Ovary (tissue), 9 donors: ENCODE measurements around the gene CEBPG. TPM values are rescaled to one million over a fixed set of nuclear protein-coding genes. Genes with fewer than 3 reads are reported as not detected.

ENCODE experiments used
- DNase-seq, 5 donors: peaks; one replicate each; pipeline ENCODE4 v3.0.0-alpha.2; 2019 to 2020
- H3K27ac ChIP-seq, 2 donors: fragments of 200-600 bp; one replicate each; pipeline versions ENCODE4 v1.5.1 to v1.8.0; 2019 to 2022
- H3K27me3 ChIP-seq: fragments of 200-600 bp; one replicate; pipeline ENCODE4 v1.8.0; 2022
- H3K36me3 ChIP-seq: fragments of 200-600 bp; sonication (generic); one replicate; pipeline ENCODE4 v1.5.1; 2019
- H3K4me1 ChIP-seq: one replicate; pipeline ENCODE4 v1.8.1; 2013; ENCODE audit warnings: mild to moderate bottlenecking, moderate library complexity; ENCODE audit not compliant: insufficient read depth
- H3K4me3 ChIP-seq: fragments of 200-600 bp; sonication (generic); one replicate; pipeline ENCODE4 v1.5.1; 2017
- H3K9me3 ChIP-seq, 2 donors: fragments of 200-600 bp in 1 of 2; sonication (generic) in 1 of 2; one replicate each; pipeline versions ENCODE4 v1.5.1 to v1.8.1; 2013 to 2019; ENCODE audit warnings: mild to moderate bottlenecking in 1 of 2, moderate library complexity in 1 of 2
- EP300 ChIP-seq: sonication (generic); formaldehyde crosslinking; IDR thresholded peaks from one replicate; pipeline ENCODE4 v1.6.1; 2017; ENCODE audit warnings: antibody characterized with exemption
- POLR2A ChIP-seq: fragments of 450-650 bp; IDR thresholded peaks from one replicate; pipeline ENCODE4 v1.6.1; 2017; ENCODE audit warnings: antibody characterized with exemption, mild to moderate bottlenecking, moderate library complexity
- WGBS, 3 donors: extraction: QIAGEN DNeasy Blood & Tissue Kit in 1 of 3; methylation state at CpG; one replicate each; pipeline versions ENCODE4 v1.1.5 to v1.1.7; 2013 to 2017; 5-methylcytosine and 5-hydroxymethylcytosine counted together
- intact Hi-C, 4 donors: fragments of 100-400 bp; cut with DNase I; formaldehyde crosslinking; loops; one replicate each; pipeline versions ENCODE4 v1.11.0 to v1.15.1; 2022 to 2023
- polyA plus RNA-seq, 2 donors: library from polyadenylated mRNA; stranded (reverse); fragments of 200-250 nt in 1 of 2; fragments of 350-450 nt in 1 of 2; fragmentation: Illumina TruSeq in 1 of 2; extraction: RNeasy Lipid Tissue Mini Kit (QIAGEN cat#74804) in 1 of 2; gene quantifications; one replicate each; pipeline ENCODE4 v1.2.3, GENCODE V29; 2013 to 2014
- total RNA-seq, 7 donors: library from RNA; depleted of rRNA in 2 of 7; stranded (reverse); fragments of >200 nt in 2 of 7; fragmentation: NEBNext Ultra II Directional in 3 of 7; extraction: Animal tissue kit (Norgen Biotek cat#: 25700) in 3 of 7; gene quantifications; one replicate each; pipeline versions ENCODE4 v1.1.0 to v1.2.4, GENCODE V29; 2016 to 2023
- TF ChIP-seq, protein P1 (sequence below), 3 donors: fragments of 450-650 bp in 2 of 3; fragments of 200-600 bp in 1 of 3; IDR thresholded peaks; one replicate each; pipeline versions ENCODE4 v1.5.1 to v1.8.0; 2016 to 2022; ENCODE audit warnings: antibody characterized with exemption in 3 of 3, mild to moderate bottlenecking in 1 of 3
- donor health status: DM: no; HTN: no; CAD: no; lungs with moderate emphysema.
- donor health status: DM: no; HTN: no; CAD: no.
- donor health status: Bipolar disorder and iron deficiency.
- donor health status: DM: yes; HTN: yes; CAD: no.
- donor health status: DM: no; HTN: no; CAD: no.
- donor health status: DM: yes; HTN: yes; CAD: no.

Gene CEBPG
- total and polyA plus RNA-seq, 9 donors: 5.6 to 54.6 (median 12.0) TPM

DNA sequence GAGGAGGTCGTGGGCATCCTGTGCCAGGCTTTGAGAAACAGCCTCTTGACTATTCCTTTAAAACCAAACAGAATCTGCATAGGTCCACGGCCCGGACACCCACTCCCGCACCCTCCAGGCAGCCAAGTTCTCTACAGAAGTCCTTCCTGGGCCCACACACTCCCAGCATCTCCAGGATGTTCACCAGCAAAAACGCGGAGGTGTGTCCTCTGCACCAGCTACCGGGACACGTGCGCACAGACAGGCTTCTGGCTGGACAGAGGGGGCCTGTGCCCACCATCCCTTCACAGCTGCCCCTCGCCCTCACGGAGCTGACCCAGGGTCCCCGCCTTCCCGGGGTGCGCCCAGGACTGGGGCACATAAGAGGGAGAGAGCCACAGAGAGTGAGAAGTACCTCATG, 44.2 kb downstream of the CEBPG start:
- no peaks in the 10 kb centered on the region for H3K27me3 ChIP-seq
- DNase-seq: no peak
- no peak overlapping the region for H3K27ac ChIP-seq
- H3K36me3 ChIP-seq: no peaks in the 10 kb centered on the region
- H3K4me1 ChIP-seq: no peaks in the 10 kb centered on the region
- intact Hi-C loops: loop anchor here in 1 of 4 donors (5.0 kb wide), 1 partner anchor 355 kb away; no protein-coding TSS in a partner anchor
- no peak overlapping the region for H3K4me3 ChIP-seq
- WGBS, 3 donors: 90 to 94% (median 92%) methylated on average over 14 of the region's 14 CpGs
- no peaks in the 10 kb centered on the region for H3K9me3 ChIP-seq
- TF ChIP-seq, protein P1, sequence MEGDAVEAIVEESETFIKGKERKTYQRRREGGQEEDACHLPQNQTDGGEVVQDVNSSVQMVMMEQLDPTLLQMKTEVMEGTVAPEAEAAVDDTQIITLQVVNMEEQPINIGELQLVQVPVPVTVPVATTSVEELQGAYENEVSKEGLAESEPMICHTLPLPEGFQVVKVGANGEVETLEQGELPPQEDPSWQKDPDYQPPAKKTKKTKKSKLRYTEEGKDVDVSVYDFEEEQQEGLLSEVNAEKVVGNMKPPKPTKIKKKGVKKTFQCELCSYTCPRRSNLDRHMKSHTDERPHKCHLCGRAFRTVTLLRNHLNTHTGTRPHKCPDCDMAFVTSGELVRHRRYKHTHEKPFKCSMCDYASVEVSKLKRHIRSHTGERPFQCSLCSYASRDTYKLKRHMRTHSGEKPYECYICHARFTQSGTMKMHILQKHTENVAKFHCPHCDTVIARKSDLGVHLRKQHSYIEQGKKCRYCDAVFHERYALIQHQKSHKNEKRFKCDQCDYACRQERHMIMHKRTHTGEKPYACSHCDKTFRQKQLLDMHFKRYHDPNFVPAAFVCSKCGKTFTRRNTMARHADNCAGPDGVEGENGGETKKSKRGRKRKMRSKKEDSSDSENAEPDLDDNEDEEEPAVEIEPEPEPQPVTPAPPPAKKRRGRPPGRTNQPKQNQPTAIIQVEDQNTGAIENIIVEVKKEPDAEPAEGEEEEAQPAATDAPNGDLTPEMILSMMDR (IDR thresholded peaks at IDR 0.05): no peak
- TF ChIP-seq POLR2A (no peak), EP300 (no peak)

- WGBS, 3 donors: 86 to 95% (median 91%) methylated on average over 11 to 12 of the region's 12 CpGs
- no peak overlapping the region for H3K4me3 ChIP-seq
- TF ChIP-seq POLR2A: no peak
- TF ChIP-seq, protein P1 (IDR thresholded peaks at IDR 0.05): no peak
- H3K4me1 ChIP-seq: no peaks in the 10 kb centered on the region
- intact Hi-C loops: loop anchor here in 1 of 4 donors (5.0 kb wide), 1 partner anchor 354 kb away; no protein-coding TSS in a partner anchor
- no peaks in the 10 kb centered on the region for H3K27me3 ChIP-seq
- H3K9me3 ChIP-seq: no peaks in the 10 kb centered on the region
- no peaks in the 10 kb centered on the region for H3K36me3 ChIP-seq
- H3K27ac ChIP-seq: no peak overlapping the region
- DNase-seq: no peak
Measured at GRCh38 chr19:33418461-33418860, 45.0 kb downstream of the CEBPG start.

- intact Hi-C loops: loop anchor here in 1 of 4 donors (5.0 kb wide), 1 partner anchor 353 kb away; no protein-coding TSS in a partner anchor
- no peak for DNase-seq
- Histone ChIP-seq H3K27me3 (no peaks in the 10 kb centered on the region), H3K9me3 (no peaks in the 10 kb centered on the region), H3K36me3 (no peaks in the 10 kb centered on the region), H3K4me3 (no peak overlapping the region), H3K4me1 (no peaks in the 10 kb centered on the region), H3K27ac (no peak overlapping the region)
- no peak for TF ChIP-seq POLR2A
- TF ChIP-seq EP300: no peak
- TF ChIP-seq, protein P1 (IDR thresholded peaks at IDR 0.05): no peak
- WGBS, 3 donors: 82 to 88% (median 85%) methylated on average over 20 of the region's 20 CpGs
Measured at GRCh38 chr19:33418871-33419787, 45.6 kb downstream of the CEBPG start.

GRCh38 chr19:33419788-33420130, 46.2 kb downstream of the CEBPG start:
- Histone ChIP-seq H3K4me3 (no peak overlapping the region), H3K4me1 (no peaks in the 10 kb centered on the region), H3K9me3 (no peaks in the 10 kb centered on the region), H3K36me3 (no peaks in the 10 kb centered on the region), H3K27me3 (no peaks in the 10 kb centered on the region), H3K27ac (no peak overlapping the region)
- WGBS, 3 donors: 44 to 47% (median 44%) methylated on average over 6 of the region's 6 CpGs
- no peak for DNase-seq
- no peak for TF ChIP-seq EP300
- TF ChIP-seq, protein P1 (IDR thresholded peaks at IDR 0.05): no peak
- TF ChIP-seq POLR2A: no peak
- intact Hi-C loops: loop anchor here in 1 of 4 donors (5.0 kb wide), 1 partner anchor 353 kb away; no protein-coding TSS in a partner anchor
